GM12878 (cell line): ENCODE measurements around the gene UBE2I.

Experiments used
- ASH2L ChIP-seq: fragments of 300-600, 200-600 bp; sonication (generic); IDR thresholded peaks from 2 replicates; pipeline ENCODE4 v1.6.1; 2017; ENCODE audit warnings: low read depth, mild to moderate bottlenecking, borderline replicate concordance
- BCLAF1 ChIP-seq: fragments of 450-650 bp; IDR thresholded peaks from 2 replicates; pipeline ENCODE4 v1.6.1; 2017; ENCODE audit warnings: antibody characterized with exemption, mild to moderate bottlenecking, moderate library complexity
- CBX5 ChIP-seq: sonication (generic); IDR thresholded peaks from 2 replicates; pipeline ENCODE4 v1.6.1; 2016; ENCODE audit warnings: low read depth, moderate library complexity, mild to moderate bottlenecking, inconsistent platforms
- CTCF ChIP-seq, 3 experiments: IDR thresholded peaks in 2 of 3; conservative IDR thresholded peaks in 1 of 3; 2 replicates each; pipeline ENCODE4 v1.5.1; 2011; ENCODE audit warnings: low read depth in 3 of 3, low read length in 3 of 3, mild to moderate bottlenecking in 3 of 3, control low read depth in 2 of 3, moderate library complexity in 2 of 3, inconsistent platforms in 1 of 3, mixed read lengths in 1 of 3; ENCODE audit not compliant: control insufficient read depth in 2 of 3, insufficient read depth in 1 of 3; ENCODE audit errors: extremely low read depth in 1 of 3
- EP300 ChIP-seq, 2 experiments: fragments of 150-350 bp in 1 of 2; IDR thresholded peaks; 2 replicates each; pipeline ENCODE4 v1.6.1; 2011 to 2012; ENCODE audit warnings: low read depth in 2 of 2, low read length in 2 of 2, borderline replicate concordance in 1 of 2, improper control_type of control experiment in 1 of 2, inconsistent platforms in 1 of 2; ENCODE audit not compliant: control insufficient read depth in 1 of 2
- ETV6 ChIP-seq, 2 experiments: fragments of 450-650 bp in 1 of 2; IDR thresholded peaks in 1 of 2; conservative IDR thresholded peaks in 1 of 2; 2 replicates each; pipeline ENCODE4 v1.6.1; 2014; ENCODE audit warnings: antibody characterized with exemption in 1 of 2, borderline replicate concordance in 1 of 2, low read depth in 1 of 2, mild to moderate bottlenecking in 1 of 2, moderate library complexity in 1 of 2
- POLR2A ChIP-seq: IDR thresholded peaks from 2 replicates; pipeline ENCODE4 v1.6.1; 2011; ENCODE audit warnings: low read depth, mild to moderate bottlenecking, low read length
- POLR2AphosphoS5 ChIP-seq: IDR thresholded peaks from 2 replicates; pipeline ENCODE4 v1.6.1; 2011; ENCODE audit warnings: mild to moderate bottlenecking, low read length, inconsistent platforms
- SIN3A ChIP-seq: IDR thresholded peaks from 2 replicates; pipeline ENCODE4 v1.6.1; 2012; ENCODE audit warnings: low read depth, low read length, improper control_type of control experiment
- TAF1 ChIP-seq: IDR thresholded peaks from 2 replicates; pipeline ENCODE4 v1.6.1; 2011; ENCODE audit warnings: mild to moderate bottlenecking, low read depth, low read length, borderline replicate concordance
- USF1 ChIP-seq: IDR thresholded peaks from 2 replicates; pipeline ENCODE4 v1.6.1; 2011; ENCODE audit warnings: borderline replicate concordance, low read depth, mild to moderate bottlenecking, moderate library complexity, mixed read lengths, low read length; ENCODE audit not compliant: insufficient read depth; ENCODE audit errors: extremely low read length

GRCh38 chr16:1312467-1312816 is 3.0 kb downstream of the UBE2I start:
- no peak; the same call in 1 of the 2 replicates for TF ChIP-seq POLR2AphosphoS5
- no peak for TF ChIP-seq USF1
- TF ChIP-seq ETV6 (conservative IDR thresholded peaks at IDR 0.05 in 1 of 2, IDR thresholded peaks at IDR 0.05 in 1 of 2; ENCODE audit: borderline replicate concordance in 1 of 2, low read depth in 1 of 2), result no peak
- no peak for TF ChIP-seq POLR2A
- TF ChIP-seq CTCF (IDR thresholded peaks at IDR 0.05 in 2 of 3, conservative IDR thresholded peaks at IDR 0.05 in 1 of 3; ENCODE audit: control insufficient read depth in 2 of 3, extremely low read depth in 1 of 3, insufficient read depth in 1 of 3, low read depth in 3 of 3, low read length in 3 of 3), result no peak
- no peak for TF ChIP-seq BCLAF1
- TF ChIP-seq EP300 (IDR thresholded peaks at IDR 0.05; ENCODE audit: borderline replicate concordance in 1 of 2, control insufficient read depth in 1 of 2, low read depth in 2 of 2, low read length in 2 of 2), result no peak
- no peak for TF ChIP-seq CBX5
- TF ChIP-seq SIN3A, result no peak
- no peak for TF ChIP-seq ASH2L
- no peak for TF ChIP-seq TAF1
